Measurements from ENCODE around the gene NCBP3. TPM values are rescaled to one million over a fixed set of nuclear protein-coding genes. Genes with fewer than 3 reads are reported as not detected.

Gene NCBP3
- total and polyA plus RNA-seq, 9 of the 15 experiments (the other 6 are each of a cell fraction or from before 2014, with no cell fraction given), result 3.1 to 25.5 (median 20.5) TPM

DNA sequence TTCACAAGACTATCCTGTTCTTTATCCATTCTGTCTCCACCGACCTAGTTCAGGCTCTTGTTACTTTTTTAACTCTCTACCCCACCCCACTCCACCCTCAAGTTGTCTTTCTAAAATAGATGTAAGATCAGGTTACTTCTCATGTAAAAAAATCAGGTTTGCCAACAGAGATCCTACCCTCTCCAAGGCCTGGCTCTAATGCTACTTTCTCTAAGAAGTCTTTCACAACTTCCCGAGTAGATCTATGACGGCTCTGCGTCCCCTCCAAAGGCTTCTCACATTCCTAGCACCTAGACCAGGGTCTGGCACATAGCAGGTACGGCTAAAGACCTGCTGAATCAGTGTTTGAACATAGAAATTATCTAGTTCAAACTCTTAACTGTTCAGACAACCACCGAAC is 30.9 kb downstream of the NCBP3 start:
- no peak for FAIRE-seq
- CTCF ChIA-PET (ENCODE audit: low intra/inter-chr PET ratio), result no interaction called here
- H3K4me3 ChIP-seq, result no peak overlapping the region

More for the DNA sequence above, 30.9 kb downstream of the NCBP3 start:
- intact Hi-C loops (cut with micrococcal nuclease), result no loop called here
- Histone ChIP-seq H3K27ac (ENCODE audit: extremely low read depth, low read depth, low read length) (no peak overlapping the region), H2AFZ (ENCODE audit: low read depth, low read length) (no peak overlapping the region), H3K36me3 (ENCODE audit: control insufficient read depth, insufficient read depth, low read length) (peaks cover 81% of the 10 kb centered on the region; the same call in 2 of the 3 replicates), H3K27me3 (ENCODE audit: control insufficient read depth in 2 of 2, insufficient read depth in 2 of 2, low read length in 2 of 2) (no peaks in the 10 kb centered on the region), H3K4me2 (ENCODE audit: insufficient read depth, low read length) (no peak overlapping the region), H3K9me1 (ENCODE audit: control insufficient read depth, insufficient read depth, low read length) (no peaks in the 10 kb centered on the region), H3K4me1 (replicated peaks in 1 of 2; ENCODE audit: control insufficient read depth in 2 of 2, insufficient read depth in 2 of 2, low read length in 2 of 2) (no peaks in the 10 kb centered on the region; a peak in 1 of 5 replicates), H3K79me2 (ENCODE audit: control insufficient read depth, insufficient read depth, low read length) (no peaks in the 10 kb centered on the region), H3K9me3 (replicated peaks; ENCODE audit: control insufficient read depth, insufficient read depth, low read depth, low read length) (no peaks in the 10 kb centered on the region), H3K9ac (ENCODE audit: insufficient read depth in 1 of 2, low read depth in 2 of 2, low read length in 2 of 2) (no peak overlapping the region), H4K20me1 (replicated peaks; ENCODE audit: control insufficient read depth, insufficient read depth, low read length) (no peaks in the 10 kb centered on the region)
- no peak for DNase-seq (ENCODE audit: extremely low read depth in 1 of 4, low spot score in 3 of 4)
- POLR2A ChIA-PET, result no interaction called here
- in situ Hi-C loops (cut with MboI), result no loop called here
- WGBS (ENCODE audit: insufficient coverage, low coverage, missing lambda C conversion rate), result 93% methylated on average over 6 of the region's 6 CpGs
- BruUV-seq (replicated peaks), result no TSS peak
- no peak for TF ChIP-seq BRD9 (IDR thresholded peaks at IDR 0.05; ENCODE audit: low read depth, partially characterized antibody)
- TF ChIP-seq WHSC1 (IDR thresholded peaks at IDR 0.05; ENCODE audit: low read length), result no peak
- no peak for TF ChIP-seq SMARCB1 (IDR thresholded peaks at IDR 0.05; ENCODE audit: insufficient read length, low read depth)
- no peak for TF ChIP-seq SNRNP70 (optimal IDR thresholded peaks at IDR 0.05; ENCODE audit: low read depth, low read length)
- TF ChIP-seq, protein P1, sequence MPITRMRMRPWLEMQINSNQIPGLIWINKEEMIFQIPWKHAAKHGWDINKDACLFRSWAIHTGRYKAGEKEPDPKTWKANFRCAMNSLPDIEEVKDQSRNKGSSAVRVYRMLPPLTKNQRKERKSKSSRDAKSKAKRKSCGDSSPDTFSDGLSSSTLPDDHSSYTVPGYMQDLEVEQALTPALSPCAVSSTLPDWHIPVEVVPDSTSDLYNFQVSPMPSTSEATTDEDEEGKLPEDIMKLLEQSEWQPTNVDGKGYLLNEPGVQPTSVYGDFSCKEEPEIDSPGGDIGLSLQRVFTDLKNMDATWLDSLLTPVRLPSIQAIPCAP (CRISPR knock-in tag; IDR thresholded peaks at IDR 0.05; ENCODE audit: borderline replicate concordance), result no peak
- no peak for TF ChIP-seq ZNF639 (CRISPR knock-in tag; conservative IDR thresholded peaks at IDR 0.05 in 1 of 2, IDR thresholded peaks at IDR 0.05 in 1 of 2)
- TF ChIP-seq ZNF699 (CRISPR knock-in tag; IDR thresholded peaks at IDR 0.05; ENCODE audit: insufficient replicate concordance), result no peak
- TF ChIP-seq JUNB (CRISPR knock-in tag; conservative IDR thresholded peaks at IDR 0.05), result no peak
- TF ChIP-seq XRCC4 (IDR thresholded peaks at IDR 0.05; ENCODE audit: extremely low read depth, insufficient read depth, insufficient read length), result no peak
- no peak for TF ChIP-seq ZBTB9 (CRISPR knock-in tag; IDR thresholded peaks at IDR 0.05)
- no peak for TF ChIP-seq TAF9B (IDR thresholded peaks at IDR 0.05; ENCODE audit: partially characterized antibody)
- TF ChIP-seq BACH1 (tag; IDR thresholded peaks at IDR 0.05), result no peak
- TF ChIP-seq, protein P2, sequence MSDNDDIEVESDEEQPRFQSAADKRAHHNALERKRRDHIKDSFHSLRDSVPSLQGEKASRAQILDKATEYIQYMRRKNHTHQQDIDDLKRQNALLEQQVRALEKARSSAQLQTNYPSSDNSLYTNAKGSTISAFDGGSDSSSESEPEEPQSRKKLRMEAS (CRISPR knock-in tag; IDR thresholded peaks at IDR 0.05), result no peak
- TF ChIP-seq TFAM (CRISPR knock-in tag; conservative IDR thresholded peaks at IDR 0.05), result no peak
- no peak for TF ChIP-seq TAF7 (tag; IDR thresholded peaks at IDR 0.05)
- TF ChIP-seq, protein P3, sequence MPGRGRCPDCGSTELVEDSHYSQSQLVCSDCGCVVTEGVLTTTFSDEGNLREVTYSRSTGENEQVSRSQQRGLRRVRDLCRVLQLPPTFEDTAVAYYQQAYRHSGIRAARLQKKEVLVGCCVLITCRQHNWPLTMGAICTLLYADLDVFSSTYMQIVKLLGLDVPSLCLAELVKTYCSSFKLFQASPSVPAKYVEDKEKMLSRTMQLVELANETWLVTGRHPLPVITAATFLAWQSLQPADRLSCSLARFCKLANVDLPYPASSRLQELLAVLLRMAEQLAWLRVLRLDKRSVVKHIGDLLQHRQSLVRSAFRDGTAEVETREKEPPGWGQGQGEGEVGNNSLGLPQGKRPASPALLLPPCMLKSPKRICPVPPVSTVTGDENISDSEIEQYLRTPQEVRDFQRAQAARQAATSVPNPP (IDR thresholded peaks at IDR 0.05; ENCODE audit: borderline replicate concordance, insufficient read depth, insufficient read length), result no peak
- TF ChIP-seq NFYB (IDR thresholded peaks at IDR 0.05; ENCODE audit: extremely low read depth, insufficient read length), result no peak
- no peak for TF ChIP-seq CBFB (CRISPR knock-in tag; IDR thresholded peaks at IDR 0.05)
- ATAC-seq, result no peak
